Endothelial cell of umbilical vein (primary cell): Measurements from ENCODE around the gene SPTLC2. TPM values are rescaled to one million over a fixed set of nuclear protein-coding genes. Genes with fewer than 3 reads are reported as not detected.
"Not testable (repeated sequence)": the region's sequence is repeated elsewhere in the genome, so short reads cannot be mapped to it uniquely, and the experiment has no call there.

Source experiments
- BruUV-seq: library from RNA; stranded (reverse); fragments of 400-500 nt; replicated peaks from 2 replicates; lab custom pipeline; 2021; lab: Mats Ljungman, UMichigan
- CTCF ChIA-PET: fragments of 300-600, 350-600 bp; sonication (Branson Sonifier 250); formaldehyde crosslinking; loops from one replicate; lab custom pipeline; 2021; ENCODE audit warnings: antibody characterized with exemption, inconsistent platforms; lab: Charles Lee
- POLR2A ChIA-PET: fragments of 300-600, 350-600 bp; sonication (Branson Sonifier 250); formaldehyde crosslinking; loops from one replicate; lab custom pipeline; 2021; ENCODE audit warnings: antibody characterized with exemption, inconsistent platforms; lab: Charles Lee
- DNase-seq: peaks from one replicate; pipeline ENCODE4 v3.0.0-alpha.2; 2011; ENCODE audit warnings: low read depth, low spot score
- FAIRE-seq: peaks from 2 replicates; lab custom pipeline; 2011; peaks lifted over from hg19 to GRCh38; lab: Jason Lieb, UNC
- H2AFZ ChIP-seq: 2 replicates; pipeline ENCODE4 v1.6.0; 2012; ENCODE audit warnings: low read depth, low read length, control low read depth, inconsistent platforms
- H3K27ac ChIP-seq: 2 replicates; pipeline ENCODE4 v1.5.1; 2011; ENCODE audit warnings: low read depth, mild to moderate bottlenecking, control low read depth, low read length, moderate library complexity; ENCODE audit not compliant: insufficient read depth
- H3K27me3 ChIP-seq, 2 experiments: 2 replicates each; pipeline versions ENCODE4 v1.6.0 to v1.6.1; 2011; ENCODE audit warnings: low read length in 2 of 2, mixed read lengths in 1 of 2; ENCODE audit not compliant: control insufficient read depth in 2 of 2, insufficient read depth in 2 of 2
- H3K36me3 ChIP-seq, 2 experiments: 2 replicates in 1 of 2; 3 replicates in 1 of 2; pipeline ENCODE4 v1.5.1; 2011; ENCODE audit warnings: low read length in 2 of 2, mild to moderate bottlenecking in 1 of 2, moderate library complexity in 1 of 2; ENCODE audit not compliant: control insufficient read depth in 2 of 2, insufficient read depth in 2 of 2; ENCODE audit errors: extremely low read depth in 1 of 2
- H3K4me1 ChIP-seq: 3 replicates; pipeline ENCODE4 v1.5.1; 2011; ENCODE audit warnings: mild to moderate bottlenecking, low read length; ENCODE audit not compliant: control insufficient read depth, insufficient read depth; ENCODE audit errors: extremely low read depth
- H3K4me2 ChIP-seq: 2 replicates; pipeline ENCODE4 v1.6.1; 2011; ENCODE audit warnings: low read length, control low read depth, mixed read lengths; ENCODE audit not compliant: insufficient read depth
- H3K4me3 ChIP-seq, 3 experiments: fragments of 200-600 bp in 1 of 3; sonication (generic), shearing (Covaris generic) in 1 of 3; replicated peaks in 1 of 3; 2 replicates each; pipeline ENCODE4 v1.5.1; 2011 to 2016; ENCODE audit warnings: control low read depth in 3 of 3, low read length in 3 of 3, mild to moderate bottlenecking in 2 of 3, inconsistent platforms in 1 of 3, low read depth in 1 of 3, moderate library complexity in 1 of 3; ENCODE audit not compliant: insufficient read depth in 1 of 3
- H3K79me2 ChIP-seq: 2 replicates; pipeline ENCODE4 v1.6.0; 2012; ENCODE audit warnings: low read length, inconsistent platforms; ENCODE audit not compliant: control insufficient read depth, insufficient read depth
- H3K9ac ChIP-seq: replicated peaks from 2 replicates; pipeline ENCODE3; 2011; ENCODE audit warnings: low read length, control low read depth; ENCODE audit not compliant: insufficient read depth; ENCODE audit errors: extremely low read depth
- H3K9me1 ChIP-seq: replicated peaks from 3 replicates; pipeline ENCODE4 v1.6.0; 2011; ENCODE audit warnings: mild to moderate bottlenecking, low read length; ENCODE audit not compliant: control insufficient read depth, insufficient read depth; ENCODE audit errors: extremely low read depth
- H3K9me3 ChIP-seq: replicated peaks from 2 replicates; pipeline ENCODE4 v1.5.1; 2012; ENCODE audit warnings: low read length, inconsistent platforms; ENCODE audit not compliant: control insufficient read depth, insufficient read depth
- H4K20me1 ChIP-seq: replicated peaks from 2 replicates; pipeline ENCODE3; 2011; ENCODE audit warnings: mild to moderate bottlenecking, low read length; ENCODE audit not compliant: control insufficient read depth, insufficient read depth; ENCODE audit errors: extremely low read depth
- CTCF ChIP-seq, 2 donors: IDR thresholded peaks; 1 replicate in 1 of 2; 2 replicates in 1 of 2; pipeline ENCODE4 v1.5.1; 2011; ENCODE audit warnings: low read length in 2 of 2, mild to moderate bottlenecking in 2 of 2, moderate library complexity in 2 of 2, control low read depth in 1 of 2, inconsistent platforms in 1 of 2, low read depth in 1 of 2; ENCODE audit not compliant: insufficient read depth in 1 of 2; ENCODE audit errors: extremely low read depth in 1 of 2
- POLR2AphosphoS5 ChIP-seq: IDR thresholded peaks from 2 replicates; pipeline ENCODE4 v1.6.1; 2012; ENCODE audit warnings: low read depth, mild to moderate bottlenecking, control low read depth, low read length, moderate library complexity; ENCODE audit not compliant: insufficient read depth
- dilution Hi-C: fragments of 300-500 bp; cut with MboI; formaldehyde crosslinking; loops from one replicate; pipeline ENCODE4 v1.15.0; 2019; ENCODE audit warnings: low sequenced_read_pairs; ENCODE audit not compliant: extremely low pct_ligation_motif_present
- intact Hi-C: fragments of 100-400 bp; cut with micrococcal nuclease; formaldehyde crosslinking; loops from one replicate; pipeline ENCODE4 v1.10.0; 2022
- polyA plus RNA-seq, 4 experiments: library from polyadenylated mRNA; depleted of rRNA in 3 of 4; stranded (reverse) in 3 of 4; unstranded in 1 of 4; fragments of >200 nt; gene quantifications; 2 replicates each; pipeline versions ENCODE4 v1.2.1 to v1.2.3, GENCODE V29; 2011 to 2012; ENCODE audit warnings: missing spikeins in 1 of 4
- total RNA-seq: library from RNA; stranded (reverse); gene quantifications from 2 replicates; pipeline ENCODE4 v1.2.3, GENCODE V29; 2021

Gene SPTLC2
- total and polyA plus RNA-seq, 2 donors (not counting 3 experiments of a cell fraction or from before 2014, with no cell fraction given) = 19.1 to 71.3 TPM

- H3K4me2 ChIP-seq = no peak overlapping the region
- peaks cover 10 to 20% of the 10 kb centered on the region in 2 experiments for H3K36me3 ChIP-seq
- no peak overlapping the region for H2AFZ ChIP-seq
- no peaks in the 10 kb centered on the region for H3K9me1 ChIP-seq
- peaks cover 2% of the 10 kb centered on the region for H3K79me2 ChIP-seq
- ChIA-PET POLR2A (no interaction called here), CTCF (interaction anchor here (0.6 to 1.6 kb wide), 2 partner anchors 10 to 93 kb away, joined by 3 to 5 read pairs; no protein-coding TSS in a partner anchor)
- H3K9ac ChIP-seq = no peak overlapping the region
- H3K27ac ChIP-seq = no peak overlapping the region
- DNase-seq (no peak), FAIRE-seq (no peak)
- H3K27me3 ChIP-seq = no peaks in the 10 kb centered on the region
- intact Hi-C loops = no loop called here
- H3K4me3 ChIP-seq = no peak overlapping the region
- H4K20me1 ChIP-seq = no peaks in the 10 kb centered on the region
- TF ChIP-seq POLR2AphosphoS5 (no peak), CTCF (IDR thresholded peaks at IDR 0.05; ENCODE audit: extremely low read depth in 1 of 2, insufficient read depth in 1 of 2, low read depth in 1 of 2, low read length in 2 of 2) (peak; percentile 7 to 8)
- peaks cover 14% of the 10 kb centered on the region for H3K4me1 ChIP-seq
- dilution Hi-C loops = no loop called here
- BruUV-seq = no TSS peak
- H3K9me3 ChIP-seq = no peaks in the 10 kb centered on the region
These were observed 68.8 kb downstream of the SPTLC2 start for GRCh38 chr14:77547512-77548180.

GRCh38 chr14:77545171-77545570 is 71.3 kb downstream of the SPTLC2 start:
- DNase-seq, H3K4me2 ChIP-seq, H3K27me3 ChIP-seq, H3K9ac ChIP-seq, H2AFZ ChIP-seq, intact Hi-C loops, dilution Hi-C loops, H4K20me1 ChIP-seq, POLR2A ChIA-PET, H3K79me2 ChIP-seq, FAIRE-seq, H3K4me3 ChIP-seq, H3K9me3 ChIP-seq, H3K27ac ChIP-seq, H3K9me1 ChIP-seq, BruUV-seq: not testable (repeated sequence)
- peaks cover 7 to 16% of the 10 kb centered on the region in 2 experiments for H3K36me3 ChIP-seq
- H3K4me1 ChIP-seq = peaks cover 26% of the 10 kb centered on the region
- CTCF ChIA-PET = interaction anchor here (1.0 to 1.7 kb wide), 2 partner anchors 22 to 86 kb away, joined by 3 to 6 read pairs; no protein-coding TSS in a partner anchor
